GM10266 (cell line): Measurements from ENCODE around the gene PODXL2.

Experiments
- DNase-seq: peaks from one replicate; pipeline ENCODE4 v3.0.0; 2012; ENCODE audit errors: extremely low spot score
- TF ChIP-seq, protein P1 (sequence below): IDR thresholded peaks from 2 replicates; pipeline ENCODE4 v1.5.1; 2012; ENCODE audit warnings: mild to moderate bottlenecking, low read depth; ENCODE audit not compliant: control insufficient read depth, insufficient read depth; ENCODE audit errors: missing control alignments

Gene PODXL2

DNA sequence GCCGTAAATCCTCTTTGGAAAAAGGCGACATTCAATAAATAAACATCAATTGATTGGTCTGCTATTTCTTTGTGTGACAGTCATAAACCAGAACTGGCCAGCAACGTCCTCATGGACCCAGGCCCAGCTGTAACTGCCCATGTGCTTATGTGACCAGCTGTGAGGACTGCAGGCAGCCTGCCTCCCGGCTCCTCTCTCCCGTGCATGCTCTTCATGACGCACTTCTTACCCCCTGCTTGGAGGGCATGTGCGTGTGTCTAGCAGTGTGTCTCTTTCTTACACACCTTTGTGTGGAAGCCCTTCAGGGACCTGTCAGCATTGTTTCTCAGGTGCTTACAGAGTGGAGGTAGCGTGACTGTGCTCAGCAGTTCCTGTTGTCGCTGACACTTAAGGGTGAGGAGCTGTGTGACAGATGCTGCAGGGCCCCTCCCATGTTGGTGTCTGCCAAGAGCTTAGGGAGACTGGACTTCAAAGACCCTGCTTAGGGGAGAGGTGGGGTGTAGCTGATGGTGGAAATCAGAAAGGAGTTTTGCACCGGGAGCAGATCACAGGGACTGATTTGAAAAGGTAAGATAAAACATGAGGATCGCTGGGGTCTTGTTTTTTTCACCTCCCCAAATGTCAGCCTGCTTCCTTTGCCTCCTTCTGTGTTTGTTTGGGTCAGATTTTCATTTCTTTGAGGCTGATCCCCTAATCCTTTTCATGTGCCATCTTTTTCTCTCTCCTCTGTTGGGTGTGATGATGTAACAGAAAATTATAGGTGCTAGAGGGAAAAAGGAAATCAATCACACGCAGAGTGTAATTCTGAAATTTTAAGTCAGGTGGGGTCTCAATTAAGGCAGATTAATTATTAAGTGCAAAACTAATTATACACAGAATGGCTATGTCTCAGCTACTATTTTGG, 2.1 kb downstream of the PODXL2 start:
- TF ChIP-seq, protein P1, sequence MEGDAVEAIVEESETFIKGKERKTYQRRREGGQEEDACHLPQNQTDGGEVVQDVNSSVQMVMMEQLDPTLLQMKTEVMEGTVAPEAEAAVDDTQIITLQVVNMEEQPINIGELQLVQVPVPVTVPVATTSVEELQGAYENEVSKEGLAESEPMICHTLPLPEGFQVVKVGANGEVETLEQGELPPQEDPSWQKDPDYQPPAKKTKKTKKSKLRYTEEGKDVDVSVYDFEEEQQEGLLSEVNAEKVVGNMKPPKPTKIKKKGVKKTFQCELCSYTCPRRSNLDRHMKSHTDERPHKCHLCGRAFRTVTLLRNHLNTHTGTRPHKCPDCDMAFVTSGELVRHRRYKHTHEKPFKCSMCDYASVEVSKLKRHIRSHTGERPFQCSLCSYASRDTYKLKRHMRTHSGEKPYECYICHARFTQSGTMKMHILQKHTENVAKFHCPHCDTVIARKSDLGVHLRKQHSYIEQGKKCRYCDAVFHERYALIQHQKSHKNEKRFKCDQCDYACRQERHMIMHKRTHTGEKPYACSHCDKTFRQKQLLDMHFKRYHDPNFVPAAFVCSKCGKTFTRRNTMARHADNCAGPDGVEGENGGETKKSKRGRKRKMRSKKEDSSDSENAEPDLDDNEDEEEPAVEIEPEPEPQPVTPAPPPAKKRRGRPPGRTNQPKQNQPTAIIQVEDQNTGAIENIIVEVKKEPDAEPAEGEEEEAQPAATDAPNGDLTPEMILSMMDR, result no peak
- no peak for DNase-seq

DNA sequence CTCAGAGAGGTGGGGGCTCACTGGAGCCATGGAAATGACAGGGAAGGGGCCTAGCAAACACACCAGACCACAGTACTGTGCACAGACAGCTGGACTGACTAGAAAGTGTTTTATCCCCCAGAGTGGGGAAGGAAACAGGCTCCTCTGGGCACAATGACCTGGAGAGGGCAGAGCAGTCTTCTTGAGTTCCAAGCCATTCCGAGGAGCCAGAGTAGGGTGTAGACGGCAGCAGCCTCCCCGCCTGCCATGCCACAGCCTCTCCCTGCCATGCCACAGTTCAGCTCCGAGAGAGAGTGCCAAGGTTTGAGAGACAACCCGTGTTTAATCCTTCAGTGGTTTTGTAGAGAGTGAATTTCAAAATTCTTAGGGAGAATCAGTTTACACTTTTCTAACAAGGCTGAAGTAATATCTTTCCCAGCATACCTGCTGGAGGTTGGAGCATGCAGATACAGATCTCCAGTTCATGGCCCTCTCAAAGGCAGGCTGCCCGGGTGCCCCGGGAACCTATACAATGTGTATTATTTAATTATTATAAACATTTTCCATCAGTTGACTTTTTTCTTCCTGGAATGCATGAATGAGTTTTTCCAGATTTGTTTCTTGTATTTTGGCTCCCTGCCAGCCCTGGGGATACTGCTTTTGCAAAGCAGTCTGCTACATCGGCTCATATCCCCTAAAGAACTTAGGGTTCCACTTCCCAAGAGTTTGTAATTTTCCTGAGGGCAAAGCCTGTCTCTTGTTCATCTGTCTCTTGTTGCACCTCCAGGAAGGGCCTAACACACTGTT, 3.2 kb downstream of the PODXL2 start:
- TF ChIP-seq, protein P1, result no peak
- no peak for DNase-seq

DNA sequence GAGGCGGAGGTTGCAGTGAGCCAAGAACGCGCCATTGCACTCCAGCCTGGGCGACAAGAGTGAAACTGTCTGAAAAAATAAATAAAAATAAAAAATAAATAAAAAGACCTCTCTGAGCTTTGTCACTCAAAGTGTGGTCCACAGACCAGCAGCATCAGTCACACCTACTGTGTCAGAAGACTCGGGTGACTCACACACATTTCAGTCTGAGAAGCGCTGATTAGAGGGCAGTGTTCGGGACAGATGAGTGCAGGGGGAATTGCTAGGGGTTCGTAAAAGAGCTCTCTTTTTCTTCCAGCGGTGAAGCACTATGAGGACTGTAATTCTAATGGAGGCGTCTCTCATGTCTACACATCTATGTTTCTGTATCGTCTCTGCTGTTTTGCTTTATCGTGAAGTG, 5.7 kb downstream of the PODXL2 start:
- TF ChIP-seq, protein P1, result no peak
- DNase-seq, result no peak

DNA sequence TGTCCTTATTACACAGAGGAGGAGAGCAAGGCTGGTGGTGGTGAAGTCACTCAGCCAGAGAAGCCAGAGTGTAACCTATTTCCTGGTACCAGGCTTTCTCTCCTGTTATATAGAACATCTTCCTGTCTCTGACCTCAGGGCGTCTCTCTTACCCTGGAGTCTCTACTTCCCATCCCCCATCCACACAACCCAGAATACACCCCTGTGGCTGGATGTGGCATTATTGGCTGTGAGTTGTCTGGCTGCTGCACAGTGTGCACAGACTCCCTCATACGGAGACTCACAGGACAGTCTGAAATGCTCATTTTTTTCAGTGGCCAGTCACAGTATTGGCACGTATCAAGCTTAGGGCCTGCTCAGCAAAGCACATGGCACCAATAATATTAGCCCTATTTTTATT, 8.6 kb downstream of the PODXL2 start:
- no peak for DNase-seq
- TF ChIP-seq, protein P1, result no peak

DNA sequence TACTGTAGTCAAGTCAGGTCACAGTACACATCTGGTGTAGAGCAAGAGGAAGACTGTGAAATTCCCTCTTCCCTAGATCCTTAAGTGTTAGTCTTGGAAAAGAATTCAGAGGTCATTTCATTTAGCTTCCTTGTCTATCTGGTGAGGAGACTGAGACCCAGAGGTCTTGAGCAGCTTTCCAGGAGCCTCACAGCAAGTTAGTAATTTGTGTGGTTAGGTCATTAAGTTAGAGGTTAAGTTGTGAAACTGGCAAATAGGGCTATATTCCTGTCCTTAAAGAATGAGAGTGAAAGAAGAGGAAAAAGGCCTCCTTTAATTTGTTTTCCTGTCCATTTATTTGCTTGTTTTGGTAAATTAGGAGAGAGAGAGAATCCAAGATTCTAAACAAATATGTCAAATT, 9.0 kb downstream of the PODXL2 start:
- no peak for DNase-seq

DNA sequence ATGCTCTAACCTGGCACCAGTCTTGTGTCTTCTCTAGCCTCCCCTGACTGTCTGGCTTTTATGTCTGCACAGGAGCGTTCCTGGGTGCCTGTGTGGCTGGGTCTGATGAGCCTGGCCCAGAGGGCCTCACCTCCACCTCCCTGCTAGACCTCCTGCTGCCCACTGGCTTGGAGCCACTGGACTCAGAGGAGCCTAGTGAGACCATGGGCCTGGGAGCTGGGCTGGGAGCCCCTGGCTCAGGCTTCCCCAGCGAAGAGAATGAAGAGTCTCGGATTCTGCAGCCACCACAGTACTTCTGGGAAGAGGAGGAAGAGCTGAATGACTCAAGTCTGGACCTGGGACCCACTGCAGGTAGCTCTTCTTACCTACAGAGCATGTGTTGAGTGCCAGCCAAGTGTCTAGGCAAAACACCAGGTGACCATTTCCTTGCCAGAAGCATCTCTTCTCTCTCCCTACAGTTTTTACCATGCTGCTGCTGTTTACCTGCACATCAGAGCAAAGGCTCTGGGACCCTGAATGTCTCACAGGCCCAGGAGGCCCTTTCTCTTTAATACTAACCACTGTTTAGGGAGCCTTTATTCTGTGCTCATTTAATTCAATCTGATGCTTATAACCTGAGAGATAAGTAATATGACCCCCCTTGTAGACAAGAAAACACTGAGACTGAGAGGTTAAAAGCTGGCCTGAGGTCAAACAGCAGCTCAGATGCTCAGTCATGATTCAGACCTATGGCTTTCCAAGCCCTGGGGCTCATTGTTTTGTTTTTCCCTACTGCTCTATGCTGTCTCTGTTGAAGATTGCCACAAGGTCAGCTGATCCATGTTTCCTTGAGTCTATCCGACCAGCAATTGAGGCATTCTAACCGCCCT, 10.4 kb downstream of the PODXL2 start:
- TF ChIP-seq, protein P1, result no peak
- no peak for DNase-seq

More for the DNA sequence above, 9.0 kb downstream of the PODXL2 start:
- TF ChIP-seq, protein P1, result no peak

DNA sequence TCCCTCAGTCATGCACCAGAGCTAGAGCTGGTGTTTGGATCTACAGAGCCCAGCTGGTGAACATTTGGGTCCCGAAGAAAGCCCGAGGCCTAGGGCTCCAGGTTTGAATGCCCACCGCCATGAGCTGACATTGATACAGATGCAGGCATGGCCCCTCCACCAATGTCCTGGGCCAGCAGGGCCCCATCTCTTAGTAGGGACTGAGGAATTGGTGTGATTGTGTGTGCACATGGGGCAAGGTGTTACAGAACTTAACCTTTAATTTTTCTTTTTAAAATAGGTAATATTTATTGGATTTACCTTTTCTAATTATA, 11.0 kb downstream of the PODXL2 start:
- DNase-seq, result no peak

More for the DNA sequence above, 11.0 kb downstream of the PODXL2 start:
- TF ChIP-seq, protein P1, result no peak
